H1 (cell line): Measurements from ENCODE around the gene AIFM1. TPM values are rescaled to one million over a fixed set of nuclear protein-coding genes. Genes with fewer than 3 reads are reported as not detected.

Experiments
- CEBPB ChIP-seq: IDR thresholded peaks from 2 replicates; pipeline ENCODE4 v1.6.1; 2012; ENCODE audit warnings: low read depth, low read length
- GTF2F1 ChIP-seq: IDR thresholded peaks from 2 replicates; pipeline ENCODE4 v1.6.1; 2012; ENCODE audit warnings: low read depth, low read length, improper control_type of control experiment, borderline replicate concordance
- RXRA ChIP-seq: IDR thresholded peaks from 2 replicates; pipeline ENCODE4 v1.6.1; 2011; ENCODE audit warnings: low read depth, mild to moderate bottlenecking, low read length, moderate library complexity; ENCODE audit not compliant: insufficient read depth
- SIN3A ChIP-seq, 2 experiments: IDR thresholded peaks in 1 of 2; conservative IDR thresholded peaks in 1 of 2; 2 replicates each; pipeline ENCODE4 v1.6.1; 2011 to 2012; ENCODE audit warnings: low read length in 2 of 2, improper control_type of control experiment in 1 of 2, low read depth in 1 of 2, mild to moderate bottlenecking in 1 of 2
- SIX5 ChIP-seq: IDR thresholded peaks from 2 replicates; pipeline ENCODE4 v1.6.1; 2011; ENCODE audit warnings: mild to moderate bottlenecking, low read depth, low read length
- TAF1 ChIP-seq: IDR thresholded peaks from 2 replicates; pipeline ENCODE4 v1.6.1; 2011; ENCODE audit warnings: mild to moderate bottlenecking, low read depth, low read length
- polyA plus RNA-seq, 7 experiments: library from polyadenylated mRNA; depleted of rRNA in 3 of 7; stranded (reverse) in 5 of 7; unstranded in 2 of 7; fragments of >200 nt in 5 of 7; fragments of 200-250 nt in 2 of 7; gene quantifications; 1 replicate in 5 of 7; 2 replicates in 1 of 7; 4 replicates in 1 of 7; pipeline versions ENCODE4 v1.2.1 to v1.2.3, GENCODE V29; 2011 to 2013; ENCODE audit warnings: missing spikeins in 2 of 7, mixed read lengths in 2 of 7
- total RNA-seq: library from RNA; stranded (reverse); fragmentation: NEBNext Ultra II Directional; extraction: Animal tissue kit (Norgen Biotek cat#: 25700); gene quantifications from 2 replicates; pipeline ENCODE4 v1.2.1, GENCODE V29; 2021

The AIFM1 gene
- total and polyA plus RNA-seq, 2 of the 8 experiments (the other 6 are each of a cell fraction or from before 2014, with no cell fraction given) = 34.1 to 55.4 TPM

GRCh38 chrX:130144509-130144908 is 21.1 kb downstream of the AIFM1 start (continued):
- TF ChIP-seq SIX5 = no peak
- no peak for TF ChIP-seq SIN3A (conservative IDR thresholded peaks at IDR 0.05 in 1 of 2, IDR thresholded peaks at IDR 0.05 in 1 of 2; ENCODE audit: low read depth in 1 of 2, low read length in 2 of 2)
- no peak for TF ChIP-seq GTF2F1
- no peak for TF ChIP-seq RXRA
- TF ChIP-seq TAF1 = no peak
- TF ChIP-seq CEBPB = no peak
- TF ChIP-seq, all 59 proteins: peak for 0
